Endothelial cell of umbilical vein (primary cell): Measurements from ENCODE around the gene NRGN. TPM values are rescaled to one million over a fixed set of nuclear protein-coding genes. Genes with fewer than 3 reads are reported as not detected.

Experiments used
- BruUV-seq: library from RNA; stranded (reverse); fragments of 400-500 nt; replicated peaks from 2 replicates; lab custom pipeline; 2021; lab: Mats Ljungman, UMichigan
- CTCF ChIA-PET: fragments of 300-600, 350-600 bp; sonication (Branson Sonifier 250); formaldehyde crosslinking; loops from one replicate; lab custom pipeline; 2021; ENCODE audit warnings: antibody characterized with exemption, inconsistent platforms; lab: Charles Lee
- POLR2A ChIA-PET: fragments of 300-600, 350-600 bp; sonication (Branson Sonifier 250); formaldehyde crosslinking; loops from one replicate; lab custom pipeline; 2021; ENCODE audit warnings: antibody characterized with exemption, inconsistent platforms; lab: Charles Lee
- DNase-seq: peaks from one replicate; pipeline ENCODE4 v3.0.0-alpha.2; 2011; ENCODE audit warnings: low read depth, low spot score
- FAIRE-seq: peaks from 2 replicates; lab custom pipeline; 2011; peaks lifted over from hg19 to GRCh38; lab: Jason Lieb, UNC
- H2AFZ ChIP-seq: 2 replicates; pipeline ENCODE4 v1.6.0; 2012; ENCODE audit warnings: low read depth, low read length, control low read depth, inconsistent platforms
- H3K27ac ChIP-seq: 2 replicates; pipeline ENCODE4 v1.5.1; 2011; ENCODE audit warnings: low read depth, mild to moderate bottlenecking, control low read depth, low read length, moderate library complexity; ENCODE audit not compliant: insufficient read depth
- H3K27me3 ChIP-seq, 2 experiments: 2 replicates each; pipeline versions ENCODE4 v1.6.0 to v1.6.1; 2011; ENCODE audit warnings: low read length in 2 of 2, mixed read lengths in 1 of 2; ENCODE audit not compliant: control insufficient read depth in 2 of 2, insufficient read depth in 2 of 2
- H3K36me3 ChIP-seq, 2 experiments: 2 replicates in 1 of 2; 3 replicates in 1 of 2; pipeline ENCODE4 v1.5.1; 2011; ENCODE audit warnings: low read length in 2 of 2, mild to moderate bottlenecking in 1 of 2, moderate library complexity in 1 of 2; ENCODE audit not compliant: control insufficient read depth in 2 of 2, insufficient read depth in 2 of 2; ENCODE audit errors: extremely low read depth in 1 of 2
- H3K4me1 ChIP-seq: 3 replicates; pipeline ENCODE4 v1.5.1; 2011; ENCODE audit warnings: mild to moderate bottlenecking, low read length; ENCODE audit not compliant: control insufficient read depth, insufficient read depth; ENCODE audit errors: extremely low read depth
- H3K4me2 ChIP-seq: 2 replicates; pipeline ENCODE4 v1.6.1; 2011; ENCODE audit warnings: low read length, control low read depth, mixed read lengths; ENCODE audit not compliant: insufficient read depth
- H3K4me3 ChIP-seq, 3 experiments: fragments of 200-600 bp in 1 of 3; sonication (generic), shearing (Covaris generic) in 1 of 3; replicated peaks in 1 of 3; 2 replicates each; pipeline ENCODE4 v1.5.1; 2011 to 2016; ENCODE audit warnings: control low read depth in 3 of 3, low read length in 3 of 3, mild to moderate bottlenecking in 2 of 3, inconsistent platforms in 1 of 3, low read depth in 1 of 3, moderate library complexity in 1 of 3; ENCODE audit not compliant: insufficient read depth in 1 of 3
- H3K79me2 ChIP-seq: 2 replicates; pipeline ENCODE4 v1.6.0; 2012; ENCODE audit warnings: low read length, inconsistent platforms; ENCODE audit not compliant: control insufficient read depth, insufficient read depth
- H3K9ac ChIP-seq: replicated peaks from 2 replicates; pipeline ENCODE3; 2011; ENCODE audit warnings: low read length, control low read depth; ENCODE audit not compliant: insufficient read depth; ENCODE audit errors: extremely low read depth
- H3K9me1 ChIP-seq: replicated peaks from 3 replicates; pipeline ENCODE4 v1.6.0; 2011; ENCODE audit warnings: mild to moderate bottlenecking, low read length; ENCODE audit not compliant: control insufficient read depth, insufficient read depth; ENCODE audit errors: extremely low read depth
- H3K9me3 ChIP-seq: replicated peaks from 2 replicates; pipeline ENCODE4 v1.5.1; 2012; ENCODE audit warnings: low read length, inconsistent platforms; ENCODE audit not compliant: control insufficient read depth, insufficient read depth
- H4K20me1 ChIP-seq: replicated peaks from 2 replicates; pipeline ENCODE3; 2011; ENCODE audit warnings: mild to moderate bottlenecking, low read length; ENCODE audit not compliant: control insufficient read depth, insufficient read depth; ENCODE audit errors: extremely low read depth
- CTCF ChIP-seq, 2 donors: IDR thresholded peaks; 1 replicate in 1 of 2; 2 replicates in 1 of 2; pipeline ENCODE4 v1.5.1; 2011; ENCODE audit warnings: low read length in 2 of 2, mild to moderate bottlenecking in 2 of 2, moderate library complexity in 2 of 2, control low read depth in 1 of 2, inconsistent platforms in 1 of 2, low read depth in 1 of 2; ENCODE audit not compliant: insufficient read depth in 1 of 2; ENCODE audit errors: extremely low read depth in 1 of 2
- EZH2 ChIP-seq: IDR thresholded peaks from 2 replicates; pipeline ENCODE4 v1.6.1; 2012; ENCODE audit warnings: borderline replicate concordance, low read depth, mild to moderate bottlenecking, moderate library complexity, low read length, inconsistent platforms; ENCODE audit not compliant: severe bottlenecking
- FOS ChIP-seq: IDR thresholded peaks from 2 replicates; pipeline ENCODE4 v1.6.1; 2011; ENCODE audit warnings: mild to moderate bottlenecking, low read length, moderate library complexity, borderline replicate concordance; ENCODE audit not compliant: insufficient read depth
- GATA2 ChIP-seq: IDR thresholded peaks from 2 replicates; pipeline ENCODE4 v1.7.0; 2011; ENCODE audit warnings: low read depth, mild to moderate bottlenecking, moderate library complexity, mixed read lengths, low read length; ENCODE audit not compliant: insufficient read length, insufficient read depth
- MAX ChIP-seq: IDR thresholded peaks from 2 replicates; pipeline ENCODE4 v1.6.1; 2011; ENCODE audit not compliant: insufficient read depth, insufficient read length
- MYC ChIP-seq: IDR thresholded peaks from one replicate; pipeline ENCODE4 v1.6.1; 2011; ENCODE audit warnings: mild to moderate bottlenecking, low read depth, low read length
- POLR2A ChIP-seq: IDR thresholded peaks from 2 replicates; pipeline ENCODE4 v1.6.1; 2012; ENCODE audit warnings: low read depth, mild to moderate bottlenecking, control low read depth, low read length
- POLR2AphosphoS5 ChIP-seq: IDR thresholded peaks from 2 replicates; pipeline ENCODE4 v1.6.1; 2012; ENCODE audit warnings: low read depth, mild to moderate bottlenecking, control low read depth, low read length, moderate library complexity; ENCODE audit not compliant: insufficient read depth
- dilution Hi-C: fragments of 300-500 bp; cut with MboI; formaldehyde crosslinking; loops from one replicate; pipeline ENCODE4 v1.15.0; 2019; ENCODE audit warnings: low sequenced_read_pairs; ENCODE audit not compliant: extremely low pct_ligation_motif_present
- intact Hi-C: fragments of 100-400 bp; cut with micrococcal nuclease; formaldehyde crosslinking; loops from one replicate; pipeline ENCODE4 v1.10.0; 2022
- polyA plus RNA-seq, 4 experiments: library from polyadenylated mRNA; depleted of rRNA in 3 of 4; stranded (reverse) in 3 of 4; unstranded in 1 of 4; fragments of >200 nt; gene quantifications; 2 replicates each; pipeline versions ENCODE4 v1.2.1 to v1.2.3, GENCODE V29; 2011 to 2012; ENCODE audit warnings: missing spikeins in 1 of 4
- total RNA-seq: library from RNA; stranded (reverse); gene quantifications from 2 replicates; pipeline ENCODE4 v1.2.3, GENCODE V29; 2021

The NRGN gene
- total and polyA plus RNA-seq, 2 donors (not counting 3 experiments of a cell fraction or from before 2014, with no cell fraction given), result 29.1 to 33.5 TPM

GRCh38 chr11:124756753-124757227 lies 17.0 kb downstream of the NRGN start:
- H2AFZ ChIP-seq, result no peak overlapping the region
- no peak overlapping the region for H3K9ac ChIP-seq
- no peaks in the 10 kb centered on the region for H3K9me3 ChIP-seq
- no peak for DNase-seq
- no peaks in the 10 kb centered on the region for H3K27me3 ChIP-seq
- peak; percentile 42 for FAIRE-seq
- peaks cover 23 to 38% of the 10 kb centered on the region in 2 experiments for H3K36me3 ChIP-seq
- TF ChIP-seq EZH2 (no peak), POLR2AphosphoS5 (peak; percentile 11)
- BruUV-seq, result no TSS peak
- no peak overlapping the region for H3K4me3 ChIP-seq
- POLR2A ChIA-PET, result interaction anchor here (5.9 kb wide), 1 partner anchor 9 kb away, joined by 67 read pairs; no protein-coding TSS in a partner anchor
- no peaks in the 10 kb centered on the region for H3K9me1 ChIP-seq
- H3K4me2 ChIP-seq, result peak overlapping the region; percentile 2
- peaks cover 61% of the 10 kb centered on the region for H3K79me2 ChIP-seq
- intact Hi-C loops, result no loop called here
- CTCF ChIA-PET, result interaction anchor here (0.8 to 13.1 kb wide), 6 partner anchors 9 to 119 kb away, joined by 3 to 301 read pairs (median 19); partner anchors contain the start of genes NRGN and VSIG2
- H4K20me1 ChIP-seq, result no peaks in the 10 kb centered on the region
- dilution Hi-C loops, result no loop called here
- peak overlapping the region; percentile 31 for H3K27ac ChIP-seq
- H3K4me1 ChIP-seq, result peaks cover 62% of the 10 kb centered on the region

GRCh38 chr11:124757320-124757719 lies 17.6 kb downstream of the NRGN start:
- CTCF ChIA-PET, result interaction anchor here (1.4 to 13.1 kb wide), 8 partner anchors 10 to 119 kb away, joined by 4 to 301 read pairs (median 14); partner anchors contain the start of genes NRGN and VSIG2

More at GRCh38 chr11:124757320-124757719, 17.6 kb downstream of the NRGN start:
- no peak overlapping the region for H2AFZ ChIP-seq
- no peaks in the 10 kb centered on the region for H3K9me3 ChIP-seq
- no TSS peak for BruUV-seq
- H3K27ac ChIP-seq, result peak overlapping the region; percentile 30
- no peak for DNase-seq
- H3K4me1 ChIP-seq, result peaks cover 62% of the 10 kb centered on the region
- intact Hi-C loops (no loop called here), dilution Hi-C loops (no loop called here)
- peaks cover 65% of the 10 kb centered on the region for H3K79me2 ChIP-seq
- TF ChIP-seq GATA2 (no peak), EZH2 (no peak), MYC (no peak), CTCF (IDR thresholded peaks at IDR 0.05; ENCODE audit: extremely low read depth in 1 of 2, insufficient read depth in 1 of 2, low read depth in 1 of 2, low read length in 2 of 2) (no peak), POLR2A (no peak), MAX (no peak), FOS (no peak)
- no peaks in the 10 kb centered on the region for H3K27me3 ChIP-seq
- H3K4me2 ChIP-seq, result no peak overlapping the region
- H3K9ac ChIP-seq, result peak overlapping the region; percentile 23
- H3K36me3 ChIP-seq, result peaks cover 21 to 38% of the 10 kb centered on the region in 2 experiments
- POLR2A ChIA-PET, result interaction anchor here (5.9 kb wide), 1 partner anchor 9 kb away, joined by 67 read pairs; no protein-coding TSS in a partner anchor
- H3K4me3 ChIP-seq, result no peak overlapping the region
- no peaks in the 10 kb centered on the region for H3K9me1 ChIP-seq
- FAIRE-seq, result no peak
- H4K20me1 ChIP-seq, result no peaks in the 10 kb centered on the region
